NCI-H2171 (cell line): Measurements from ENCODE around the gene CD93.

Source experiments
- DNase-seq: peaks from one replicate; lab custom pipeline; 2025; lab: John Stamatoyannopoulos, UW

CD93 gene

DNA sequence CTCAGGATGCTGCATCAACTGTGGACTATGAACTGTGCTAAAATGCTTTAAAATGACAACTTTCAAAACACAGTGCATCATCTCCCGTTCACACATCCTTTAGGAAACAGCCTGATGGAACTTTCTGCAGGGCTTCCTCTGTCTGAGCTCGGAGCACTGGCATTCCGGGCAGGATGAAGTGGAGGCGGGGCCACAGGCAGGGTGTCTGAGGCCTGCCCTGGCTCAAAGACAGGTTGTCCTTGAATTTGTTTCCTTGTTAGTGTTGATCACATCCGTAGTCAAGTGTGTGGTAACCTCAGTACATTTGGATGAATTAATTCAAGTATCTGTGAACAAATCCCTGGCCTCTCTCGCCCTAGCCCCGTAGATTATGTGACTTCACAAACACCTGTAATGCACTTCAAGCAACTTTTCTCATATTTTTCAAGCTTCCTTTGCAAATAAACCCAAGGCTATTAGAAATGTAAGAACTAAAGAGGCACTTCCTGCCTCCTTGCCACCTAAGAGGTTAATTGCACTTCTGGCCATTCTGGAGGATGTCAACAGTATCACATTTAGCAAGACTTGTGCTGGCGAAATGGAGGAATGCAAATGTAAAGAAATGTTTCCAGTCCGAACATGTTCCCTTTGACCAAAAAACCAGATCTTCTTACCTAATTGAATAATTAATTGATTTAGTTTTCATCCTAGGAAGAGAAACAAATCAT, 3.1 kb downstream of the CD93 start:
- DNase-seq, result no peak

DNA sequence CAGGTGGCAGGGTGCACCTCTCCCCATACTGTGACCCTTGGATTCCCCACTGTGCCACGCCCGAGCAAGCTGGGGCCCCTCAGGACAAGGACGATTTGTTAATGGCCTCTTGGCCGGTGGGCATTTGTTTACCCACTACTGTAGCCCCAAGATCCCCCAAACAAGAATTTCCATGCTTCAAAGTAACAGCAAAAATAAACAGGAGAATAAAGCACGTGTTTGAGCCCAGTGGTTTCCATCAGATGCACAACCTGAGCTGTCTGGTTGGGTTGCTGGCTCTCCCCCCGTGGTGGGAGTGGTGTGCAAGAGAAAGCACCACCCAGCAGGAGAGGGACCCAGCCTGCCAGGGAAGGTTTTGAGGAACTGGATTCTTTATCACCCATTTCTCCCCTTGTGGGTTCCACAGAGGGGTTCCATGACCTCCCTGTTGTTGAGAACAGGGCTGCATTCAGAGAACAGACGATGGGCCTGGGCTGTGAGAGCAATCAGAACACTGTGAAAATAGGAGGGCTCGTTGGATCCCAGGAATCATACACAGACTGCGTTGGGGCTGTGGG, 4.8 kb downstream of the CD93 start:
- no peak for DNase-seq

DNA sequence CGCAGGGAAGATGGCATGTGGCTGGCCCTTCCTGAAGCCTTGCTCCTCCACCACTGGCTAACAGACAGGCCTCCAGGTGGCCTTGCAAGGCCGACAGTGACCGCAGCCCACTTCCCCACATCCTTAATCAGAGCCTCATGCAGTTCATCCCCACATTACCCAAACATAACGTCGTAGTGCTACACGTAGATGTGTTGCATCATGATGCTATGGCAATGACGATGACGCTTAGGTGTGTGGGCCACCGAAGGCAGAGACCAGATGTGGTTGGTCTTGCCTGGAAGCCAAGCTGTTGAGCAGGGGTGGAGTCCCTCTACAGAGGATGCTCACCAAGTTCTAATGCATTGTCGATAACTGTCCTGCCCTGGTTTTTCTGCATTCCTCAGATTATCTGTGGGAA, 5.6 kb downstream of the CD93 start:
- no peak for DNase-seq

DNA sequence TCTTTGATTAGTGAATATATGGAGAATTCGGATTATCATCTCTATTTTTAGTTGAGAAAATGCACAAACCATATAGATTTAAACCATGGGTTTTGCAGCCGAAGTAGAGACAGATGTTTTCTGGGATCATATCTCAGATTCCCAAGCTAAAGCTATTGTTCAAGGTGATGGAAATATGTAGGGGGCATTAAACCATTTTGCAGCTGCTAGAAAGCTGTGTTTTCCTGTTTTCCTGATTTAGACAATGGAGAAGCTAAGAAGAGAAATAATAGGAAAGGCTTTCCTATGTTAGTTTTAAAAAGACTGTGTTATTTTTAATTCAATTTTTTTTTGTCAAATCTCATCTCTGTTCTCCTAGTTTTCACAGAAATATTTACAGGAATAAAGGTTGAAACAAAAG, 6.2 kb downstream of the CD93 start:
- no peak for DNase-seq

DNA sequence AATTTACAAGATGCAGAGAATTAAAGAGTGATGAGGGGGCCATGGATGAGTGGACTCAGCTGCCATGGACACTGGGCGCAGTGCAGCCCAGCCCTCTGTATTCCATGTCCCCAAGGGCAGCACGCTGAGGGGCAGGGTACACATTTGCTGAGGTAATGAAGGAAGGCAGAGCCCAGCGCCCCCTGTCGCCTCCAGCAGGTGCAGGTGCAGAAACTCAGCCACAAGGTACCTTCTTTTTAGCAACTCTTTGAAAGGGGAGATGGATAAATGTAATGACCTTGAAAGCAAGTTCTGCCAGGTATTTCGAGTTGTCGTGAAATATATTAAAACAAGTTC, 7.1 kb downstream of the CD93 start:
- DNase-seq, result no peak

DNA sequence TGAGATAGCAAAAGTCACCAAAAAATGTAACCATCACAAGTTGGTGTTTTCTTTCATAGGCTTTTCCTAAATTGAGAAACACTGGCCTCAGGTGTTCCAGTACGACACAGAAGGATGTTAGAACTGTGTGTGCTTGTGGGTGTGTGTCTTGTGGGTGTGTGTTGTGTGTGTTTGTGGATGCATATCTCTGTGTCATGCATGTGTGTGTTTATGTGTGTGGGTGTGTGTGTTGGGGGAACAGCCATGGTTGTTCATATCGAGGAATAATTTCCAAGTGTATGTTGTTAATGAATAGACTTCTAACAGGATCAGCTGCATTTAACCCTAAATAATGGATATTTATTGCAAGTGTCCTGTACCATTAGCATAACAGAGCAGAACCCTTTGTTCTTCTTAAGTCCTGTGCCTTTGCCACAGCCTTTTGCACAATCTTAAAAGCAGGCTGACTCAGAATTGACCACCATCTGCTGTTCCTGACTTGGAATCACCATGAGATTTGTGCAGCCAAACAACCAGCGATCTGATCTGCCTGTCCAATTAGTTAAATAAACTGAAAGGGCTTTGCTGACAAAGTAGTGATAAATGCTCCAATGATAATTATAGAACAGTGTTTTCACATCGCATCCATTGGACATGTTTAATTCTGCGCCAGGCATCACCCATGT, 7.6 kb downstream of the CD93 start:
- DNase-seq, result no peak

DNA sequence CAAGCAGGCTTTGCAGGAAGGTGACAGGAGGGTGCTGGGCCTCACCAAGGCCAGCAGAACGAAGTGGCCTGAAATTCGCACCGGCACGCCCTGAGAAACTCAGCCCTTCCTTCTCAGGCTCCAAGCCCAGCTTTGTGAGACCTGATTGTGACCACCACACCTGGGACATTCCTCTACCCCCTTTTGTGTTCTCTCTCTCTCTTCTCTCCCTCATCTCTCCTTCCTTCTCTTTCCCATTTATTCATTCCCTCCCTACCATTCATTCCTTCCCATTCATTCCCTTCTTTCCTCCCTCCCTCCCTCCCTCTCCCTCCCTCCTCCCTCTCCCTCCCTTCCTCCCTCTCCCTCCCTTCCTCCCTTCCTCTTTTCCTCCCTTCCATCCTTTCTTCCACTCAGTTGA, 8.8 kb downstream of the CD93 start:
- no peak for DNase-seq

DNA sequence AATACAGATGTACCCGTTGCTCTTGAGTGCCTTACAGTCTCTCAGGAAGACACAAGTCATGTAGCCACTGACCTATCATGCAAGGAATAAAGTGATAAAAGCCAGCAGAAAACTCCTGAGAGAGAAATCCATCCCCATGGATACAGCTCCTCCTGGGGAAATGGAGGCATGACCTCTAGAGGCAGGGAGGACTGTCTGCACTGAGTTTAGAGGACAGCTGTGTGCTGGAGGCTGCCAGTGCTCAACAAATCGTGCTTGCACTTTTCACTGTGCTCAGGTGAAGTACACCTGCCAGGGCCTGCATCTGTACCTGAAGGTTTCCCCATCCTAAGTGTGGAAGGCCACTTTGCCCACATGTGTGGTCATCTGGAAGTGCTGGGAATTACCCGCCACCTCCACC, 12.1 kb downstream of the CD93 start:
- no peak for DNase-seq

DNA sequence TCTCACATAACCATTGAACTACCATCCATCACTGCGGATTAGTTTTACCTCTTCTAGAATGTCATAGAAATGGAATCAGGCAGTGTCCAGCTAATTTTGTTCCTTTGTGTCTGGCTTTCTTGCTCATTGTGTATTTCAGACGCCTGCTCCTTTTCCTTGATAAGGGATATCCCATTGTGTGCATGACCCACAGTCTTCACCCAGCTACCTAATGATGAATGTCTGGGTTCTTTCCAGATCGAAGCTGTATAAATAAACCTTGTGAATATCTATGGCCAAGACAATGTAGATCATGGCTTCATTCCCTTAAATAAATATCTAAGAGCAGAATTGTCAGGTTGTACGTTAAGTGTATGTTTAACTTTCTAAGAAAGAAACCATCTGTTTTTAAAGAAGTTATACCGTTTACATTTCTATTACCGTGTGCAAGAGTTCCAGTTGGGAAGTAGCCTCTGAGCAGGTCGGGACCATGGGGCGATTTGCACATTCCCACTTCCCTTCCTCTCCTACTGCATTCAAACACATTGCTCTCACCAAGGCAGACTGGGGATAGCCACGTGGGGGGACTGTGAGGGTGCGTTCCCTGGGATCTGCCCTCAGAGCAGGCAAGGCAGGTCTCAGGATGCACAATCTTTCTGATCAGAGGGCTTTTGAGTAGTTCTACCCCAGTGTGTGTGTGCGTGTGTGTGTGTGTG, 13.1 kb downstream of the CD93 start:
- no peak for DNase-seq

DNA sequence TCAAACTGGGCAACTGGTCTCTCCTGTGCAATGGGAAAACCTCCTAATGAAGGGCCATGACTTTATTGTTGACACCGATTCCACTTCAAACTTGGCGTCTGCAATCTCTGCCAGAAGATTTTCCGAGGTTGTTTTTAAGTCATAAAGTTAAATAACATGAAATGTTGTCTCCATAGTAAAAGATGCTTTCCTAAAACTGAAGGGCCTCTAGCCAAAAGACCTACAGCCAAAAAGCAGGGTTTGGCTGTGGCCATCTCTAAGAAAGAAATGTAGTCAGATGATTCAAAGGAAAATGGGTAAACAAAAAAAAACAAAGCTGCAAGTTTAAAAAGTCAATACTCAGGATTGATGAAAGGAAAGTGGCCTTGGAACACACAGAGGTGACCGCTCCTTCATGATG, 14.1 kb downstream of the CD93 start:
- DNase-seq, result no peak

DNA sequence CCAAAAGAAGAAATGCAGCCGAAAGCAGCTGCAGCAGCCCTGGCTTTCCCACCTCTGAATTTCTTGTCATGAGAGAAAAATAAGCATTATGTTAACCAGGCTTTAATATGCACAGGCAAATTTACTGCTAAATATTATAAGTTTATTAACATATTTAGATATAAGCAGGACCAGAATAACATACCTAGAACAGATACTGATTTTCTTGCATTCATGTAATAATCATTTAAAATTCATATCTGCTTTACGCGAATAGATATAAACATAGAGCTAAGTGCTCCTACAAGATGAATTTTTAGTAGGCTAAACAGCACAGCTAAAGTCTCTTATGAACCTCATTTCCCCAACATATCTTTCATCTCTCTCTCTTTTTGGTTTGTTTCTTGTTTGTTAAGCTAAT, 14.7 kb downstream of the CD93 start:
- DNase-seq, result no peak

DNA sequence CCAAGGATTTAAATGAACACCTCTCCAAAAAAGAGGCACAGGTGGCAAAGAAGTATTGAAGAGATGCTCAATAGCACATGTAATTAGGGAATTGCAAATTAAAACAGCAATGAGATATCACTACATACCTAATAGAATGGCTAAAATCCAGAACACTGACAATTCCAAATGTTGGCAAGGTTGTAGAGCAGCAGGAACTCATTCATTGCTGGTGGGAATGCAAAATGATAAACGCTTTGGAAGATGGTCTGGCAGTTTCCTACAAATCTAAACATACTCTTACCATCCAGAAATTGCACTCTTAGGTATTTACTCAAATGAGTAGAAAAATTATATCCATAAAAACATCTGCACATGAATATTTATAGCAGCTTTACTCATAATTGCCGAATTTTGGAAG, 17.0 kb downstream of the CD93 start:
- DNase-seq, result no peak

DNA sequence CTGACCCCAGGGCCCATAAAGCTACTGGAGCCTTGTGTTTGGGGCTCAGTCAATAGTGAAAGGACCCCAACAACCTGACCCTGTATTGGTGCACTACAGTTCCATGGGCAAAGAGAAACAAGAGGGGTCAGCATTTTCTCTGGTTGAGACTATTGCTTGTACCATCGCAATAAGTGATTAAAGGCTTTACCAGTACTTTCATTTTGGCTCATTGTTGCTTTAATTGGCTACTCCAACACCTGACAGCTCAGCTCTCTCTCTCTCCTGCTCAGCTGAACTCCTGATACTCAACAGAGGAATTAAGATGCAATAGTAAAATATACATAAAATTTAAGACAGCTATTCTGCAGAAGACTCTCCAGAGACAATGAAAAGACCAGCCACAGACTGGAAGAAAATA, 17.8 kb downstream of the CD93 start:
- no peak for DNase-seq

DNA sequence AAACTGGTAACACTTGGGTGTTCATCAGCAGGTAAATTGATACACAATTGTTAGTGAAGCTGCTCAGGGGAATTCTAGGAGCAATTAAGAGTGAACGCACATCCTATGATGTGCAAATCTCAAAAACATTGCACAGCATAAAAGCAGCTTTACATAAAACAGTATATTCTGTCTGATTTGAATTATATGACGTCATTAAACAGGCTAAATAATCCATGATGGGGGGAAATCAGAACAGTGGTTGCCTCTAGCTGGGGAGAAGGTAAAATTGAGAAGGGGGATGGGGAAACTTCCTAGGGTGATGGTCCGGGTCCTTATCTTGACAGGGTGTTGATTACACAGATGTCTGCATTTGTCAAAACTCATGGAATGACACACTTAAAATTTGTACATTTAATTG, 19.4 kb downstream of the CD93 start:
- DNase-seq, result no peak

DNA sequence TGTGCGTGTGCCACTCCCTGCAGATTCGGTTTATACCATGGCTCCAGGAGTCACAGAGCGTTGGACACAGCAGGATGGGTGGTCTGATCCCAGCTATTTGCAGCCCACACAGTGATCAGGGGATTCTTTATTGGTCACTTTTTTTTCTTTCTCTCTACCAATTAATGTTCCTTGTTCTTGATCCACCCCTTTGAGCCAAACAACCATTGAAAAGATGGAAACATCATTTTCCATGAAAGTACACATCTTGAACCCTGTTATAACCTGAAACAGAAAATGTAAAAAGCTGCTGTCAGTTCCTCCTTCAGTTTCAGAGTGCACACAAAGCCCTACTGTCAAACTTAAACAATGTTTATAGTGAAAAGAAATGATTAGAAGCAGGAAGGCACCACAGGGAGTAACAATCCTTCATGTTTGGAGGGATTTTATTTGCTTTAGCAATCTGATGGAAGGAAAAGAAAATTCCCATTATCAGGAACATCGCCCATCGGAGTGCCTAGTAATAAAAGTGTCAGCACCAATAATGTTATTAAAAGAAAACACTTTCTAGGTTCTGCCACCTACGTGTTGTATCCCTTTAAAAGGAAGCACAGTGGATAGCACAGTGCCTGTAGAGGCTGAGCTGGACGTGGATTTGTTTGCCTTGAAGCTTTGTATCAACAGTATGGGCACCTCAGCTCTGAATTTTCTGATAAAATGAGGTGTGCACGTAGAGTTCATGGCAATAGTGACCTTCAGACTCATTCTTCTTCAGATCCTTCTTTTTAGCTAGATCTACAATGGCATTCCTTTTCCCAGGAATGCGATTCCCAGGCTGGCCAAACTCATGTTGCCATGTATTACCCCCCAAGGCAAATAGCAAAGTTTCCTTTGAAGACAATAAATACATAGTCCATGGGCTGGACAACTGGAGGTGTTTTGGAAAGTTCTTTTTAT, 20.6 kb downstream of the CD93 start:
- no peak for DNase-seq

DNA sequence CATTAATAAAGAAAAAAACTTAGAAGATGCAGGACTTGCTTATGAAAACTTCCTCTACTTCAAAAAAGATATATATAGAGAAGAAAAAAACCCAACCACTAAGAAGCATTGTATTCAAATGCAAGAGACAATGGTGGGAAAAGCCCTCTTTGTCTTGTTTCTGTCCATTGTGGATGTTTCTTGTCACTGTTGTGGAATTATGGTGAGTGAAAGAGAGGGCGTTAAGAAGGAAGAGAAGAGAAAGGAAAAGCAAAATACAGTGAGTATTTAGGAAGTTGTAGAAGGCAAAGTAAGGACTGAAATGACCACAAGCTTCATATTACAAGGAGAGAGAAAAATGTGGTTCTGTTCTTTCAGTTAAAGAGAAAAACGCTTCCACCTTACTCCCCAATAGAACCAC, 22.5 kb downstream of the CD93 start:
- no peak for DNase-seq

DNA sequence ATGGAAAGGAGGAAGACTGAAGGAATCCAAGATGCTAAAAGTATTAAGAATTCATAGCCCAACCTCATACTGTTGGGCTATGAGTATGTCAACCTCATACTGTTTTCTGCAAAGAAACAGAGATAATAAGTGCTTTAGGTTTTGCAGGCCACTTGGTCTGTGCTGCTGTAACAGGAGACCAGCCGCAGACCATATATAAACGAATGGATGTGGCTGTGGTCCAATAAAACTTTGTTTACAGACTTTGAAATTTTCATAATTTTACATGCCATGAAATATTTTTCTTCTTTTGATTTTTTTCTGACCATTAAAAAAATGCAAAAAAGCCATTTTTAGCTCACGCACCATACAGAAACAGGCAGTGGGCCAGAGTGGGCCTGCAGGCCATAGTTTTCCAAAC, 23.0 kb downstream of the CD93 start:
- DNase-seq, result no peak

DNA sequence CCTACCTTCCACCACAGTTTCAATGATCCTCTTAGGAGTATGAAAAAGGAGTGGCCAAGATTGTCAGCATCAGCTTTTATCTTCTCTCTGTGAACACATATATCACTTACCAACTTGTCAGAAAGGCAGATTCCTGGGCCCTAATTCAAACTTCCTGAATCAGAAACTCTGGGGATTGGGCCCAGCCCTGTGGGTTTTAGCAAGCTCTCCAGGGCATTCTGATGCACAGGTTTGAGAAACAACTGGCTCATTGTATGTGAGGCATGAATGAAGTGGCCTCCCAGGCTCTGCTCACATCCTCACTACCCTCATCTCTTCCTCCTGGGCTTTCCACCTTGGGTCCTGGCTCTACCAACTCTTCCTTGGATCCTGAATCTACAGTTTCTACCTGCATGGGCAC, 23.5 kb downstream of the CD93 start:
- DNase-seq, result no peak

DNA sequence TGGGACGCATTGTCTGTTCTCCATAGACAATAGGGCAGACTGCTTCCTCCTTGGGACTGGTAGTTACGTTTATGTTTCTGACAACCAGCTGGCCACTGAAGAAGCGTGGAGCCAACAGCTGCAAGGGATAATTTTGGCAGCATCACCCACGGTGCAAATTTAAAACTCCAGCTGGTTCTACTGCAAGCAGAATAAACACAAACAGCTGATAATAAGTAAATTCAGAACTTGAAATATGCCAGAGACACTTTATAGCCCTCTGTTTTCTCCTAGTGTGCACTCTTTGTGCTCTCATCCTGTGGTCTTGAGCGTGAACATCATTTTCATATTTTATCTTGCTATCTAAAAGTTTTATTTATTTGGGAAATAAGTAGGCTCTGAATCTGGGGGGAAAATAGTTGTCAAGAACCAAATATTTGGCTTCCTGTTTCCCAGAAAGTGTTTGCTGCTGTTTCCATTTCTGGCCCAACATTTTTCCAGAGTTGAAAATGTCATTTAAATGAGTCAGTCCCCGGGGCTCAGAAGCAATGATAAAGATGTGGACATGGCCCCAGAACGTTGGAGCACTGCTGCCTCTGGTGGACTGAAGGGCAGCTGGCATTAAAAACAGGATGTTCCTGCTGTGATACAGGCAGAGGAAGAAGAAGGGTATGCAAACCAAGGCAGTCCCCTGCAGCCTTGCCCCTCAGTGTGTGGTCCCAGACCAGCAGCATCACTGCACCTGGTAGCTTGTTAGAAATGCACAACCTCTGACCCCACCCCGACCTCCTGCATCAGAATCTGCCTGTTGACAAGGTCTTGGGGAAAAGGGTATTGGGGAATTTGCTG, 24.2 kb downstream of the CD93 start:
- no peak for DNase-seq

DNA sequence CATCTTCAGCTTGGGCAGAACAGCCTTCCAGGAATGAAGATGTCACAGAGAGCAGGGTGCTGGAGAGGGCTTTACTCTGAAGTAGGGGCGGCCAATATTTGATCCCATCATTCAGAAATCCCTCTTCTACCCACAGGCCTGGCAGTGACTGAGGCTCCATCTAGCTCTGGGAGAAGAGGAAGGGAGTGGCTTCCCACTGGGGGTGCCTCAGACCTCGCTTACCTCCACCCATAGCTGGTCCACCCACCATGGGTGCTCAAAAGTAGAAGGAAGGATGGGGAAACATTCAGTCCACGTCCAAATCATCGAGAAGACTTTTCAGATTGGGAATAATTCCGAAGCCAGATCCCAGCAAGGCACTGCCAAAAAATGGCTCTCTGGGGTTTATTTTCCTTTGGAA, 24.9 kb downstream of the CD93 start:
- no peak for DNase-seq

DNA sequence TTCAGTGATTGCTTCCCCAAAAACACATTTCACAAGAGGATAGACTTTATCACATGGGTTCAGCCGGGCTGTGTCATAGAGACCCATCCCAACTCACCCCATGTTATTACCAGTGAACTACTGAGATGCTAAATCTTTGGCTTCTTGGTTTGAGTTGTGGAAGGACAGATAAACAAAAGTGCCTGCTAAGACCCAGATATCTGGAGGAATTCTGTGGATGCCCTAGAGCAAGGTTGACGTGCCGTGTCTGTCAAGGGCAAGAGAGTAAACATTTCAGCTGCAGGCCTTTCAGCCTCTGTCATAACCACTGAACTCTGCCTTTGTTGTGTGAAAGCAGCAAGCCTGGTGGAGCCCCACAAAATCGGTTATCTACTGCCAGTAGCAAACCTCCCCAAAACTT, 25.5 kb downstream of the CD93 start:
- no peak for DNase-seq
